ENCODE measurements around the gene ANKRD11.
A peak's percentile ranks its signal among the peaks of the same experiment; 100 is the strongest.

ANKRD11 gene

GRCh38 chr16:89320782-89321501 is 169.4 kb downstream of the ANKRD11 start:
- H3K36me3 ChIP-seq (ENCODE audit: insufficient read depth, low read depth, low read length), result no peaks in the 10 kb centered on the region
- H3K4me1 ChIP-seq (ENCODE audit: insufficient read depth, low read length), result peaks cover 29% of the 10 kb centered on the region
- no peak overlapping the region for H3K4me3 ChIP-seq (ENCODE audit: low read length)
- no peak overlapping the region for H3K27ac ChIP-seq (ENCODE audit: low read length)
- H3K27me3 ChIP-seq (ENCODE audit: insufficient read depth, low read length), result no peaks in the 10 kb centered on the region
- no peak overlapping the region for H3K9ac ChIP-seq (ENCODE audit: low read depth, low read length)
- H3K9me3 ChIP-seq (ENCODE audit: insufficient read depth, low read depth, low read length), result no peaks in the 10 kb centered on the region

GRCh38 chr16:89319886-89320781 is 170.2 kb downstream of the ANKRD11 start:
- Histone ChIP-seq H3K4me3 (ENCODE audit: low read length) (no peak overlapping the region), H3K4me1 (ENCODE audit: insufficient read depth, low read length) (peaks cover 26% of the 10 kb centered on the region)

GRCh38 chr16:89319631-89319885 is 170.8 kb downstream of the ANKRD11 start:
- no peak overlapping the region for H3K4me3 ChIP-seq (ENCODE audit: low read length)
- H3K36me3 ChIP-seq (ENCODE audit: insufficient read depth, low read depth, low read length), result no peaks in the 10 kb centered on the region
- H3K9me3 ChIP-seq (ENCODE audit: insufficient read depth, low read depth, low read length), result no peaks in the 10 kb centered on the region
- H3K4me1 ChIP-seq (ENCODE audit: insufficient read depth, low read length), result peaks cover 26% of the 10 kb centered on the region
- H3K27ac ChIP-seq (ENCODE audit: low read length), result no peak overlapping the region
- H3K27me3 ChIP-seq (ENCODE audit: insufficient read depth, low read length), result no peaks in the 10 kb centered on the region
- no peak overlapping the region for H3K9ac ChIP-seq (ENCODE audit: low read depth, low read length)

More at GRCh38 chr16:89319886-89320781, 170.2 kb downstream of the ANKRD11 start:
- H3K27me3 ChIP-seq (ENCODE audit: insufficient read depth, low read length), result no peaks in the 10 kb centered on the region
- no peak overlapping the region for H3K9ac ChIP-seq (ENCODE audit: low read depth, low read length)
- H3K27ac ChIP-seq (ENCODE audit: low read length), result no peak overlapping the region
- no peaks in the 10 kb centered on the region for H3K36me3 ChIP-seq (ENCODE audit: insufficient read depth, low read depth, low read length)
- H3K9me3 ChIP-seq (ENCODE audit: insufficient read depth, low read depth, low read length), result no peaks in the 10 kb centered on the region

GRCh38 chr16:89318871-89319630 is 171.3 kb downstream of the ANKRD11 start:
- Histone ChIP-seq H3K9me3 (ENCODE audit: insufficient read depth, low read depth, low read length) (no peaks in the 10 kb centered on the region), H3K9ac (ENCODE audit: low read depth, low read length) (no peak overlapping the region), H3K36me3 (ENCODE audit: insufficient read depth, low read depth, low read length) (peaks cover under 1% of the 10 kb centered on the region; the same call in 1 of the 2 replicates), H3K27ac (ENCODE audit: low read length) (no peak overlapping the region), H3K4me1 (ENCODE audit: insufficient read depth, low read length) (peaks cover 26% of the 10 kb centered on the region), H3K4me3 (ENCODE audit: low read length) (no peak overlapping the region), H3K27me3 (ENCODE audit: insufficient read depth, low read length) (no peaks in the 10 kb centered on the region)

DNA sequence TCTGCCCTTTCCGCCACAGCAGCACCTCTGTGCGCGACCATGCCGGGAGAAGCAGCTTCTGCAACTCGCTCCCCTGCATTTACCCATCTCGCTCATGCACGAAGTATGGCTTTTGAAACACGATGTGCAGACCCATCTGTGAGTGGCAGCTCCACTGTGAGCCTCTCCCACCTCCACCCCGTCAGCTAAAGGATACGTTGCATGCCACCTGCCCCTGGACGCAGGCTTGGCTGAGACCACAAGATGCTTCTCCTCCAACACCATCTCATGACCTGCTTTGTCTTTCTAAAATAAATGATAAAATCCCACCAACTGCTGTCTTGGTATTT is 172.0 kb downstream of the ANKRD11 start:
- Histone ChIP-seq H3K36me3 (ENCODE audit: insufficient read depth, low read depth, low read length) (peaks cover 7% of the 10 kb centered on the region), H3K27ac (ENCODE audit: low read length) (no peak overlapping the region), H3K4me1 (ENCODE audit: insufficient read depth, low read length) (peaks cover 26% of the 10 kb centered on the region), H3K4me3 (ENCODE audit: low read length) (no peak overlapping the region), H3K27me3 (ENCODE audit: insufficient read depth, low read length) (no peaks in the 10 kb centered on the region), H3K9me3 (ENCODE audit: insufficient read depth, low read depth, low read length) (no peaks in the 10 kb centered on the region), H3K9ac (ENCODE audit: low read depth, low read length) (no peak overlapping the region)

- H3K36me3 ChIP-seq (ENCODE audit: insufficient read depth, low read depth, low read length), result peaks cover 12% of the 10 kb centered on the region
- H3K27ac ChIP-seq (ENCODE audit: low read length), result no peak overlapping the region
- no peaks in the 10 kb centered on the region for H3K9me3 ChIP-seq (ENCODE audit: insufficient read depth, low read depth, low read length)
- H3K4me3 ChIP-seq (ENCODE audit: low read length), result no peak overlapping the region
- no peaks in the 10 kb centered on the region for H3K27me3 ChIP-seq (ENCODE audit: insufficient read depth, low read length)
- H3K9ac ChIP-seq (ENCODE audit: low read depth, low read length), result no peak overlapping the region
- peaks cover 23% of the 10 kb centered on the region for H3K4me1 ChIP-seq (ENCODE audit: insufficient read depth, low read length)
These were observed 172.5 kb downstream of the ANKRD11 start for GRCh38 chr16:89317729-89318429.

DNA sequence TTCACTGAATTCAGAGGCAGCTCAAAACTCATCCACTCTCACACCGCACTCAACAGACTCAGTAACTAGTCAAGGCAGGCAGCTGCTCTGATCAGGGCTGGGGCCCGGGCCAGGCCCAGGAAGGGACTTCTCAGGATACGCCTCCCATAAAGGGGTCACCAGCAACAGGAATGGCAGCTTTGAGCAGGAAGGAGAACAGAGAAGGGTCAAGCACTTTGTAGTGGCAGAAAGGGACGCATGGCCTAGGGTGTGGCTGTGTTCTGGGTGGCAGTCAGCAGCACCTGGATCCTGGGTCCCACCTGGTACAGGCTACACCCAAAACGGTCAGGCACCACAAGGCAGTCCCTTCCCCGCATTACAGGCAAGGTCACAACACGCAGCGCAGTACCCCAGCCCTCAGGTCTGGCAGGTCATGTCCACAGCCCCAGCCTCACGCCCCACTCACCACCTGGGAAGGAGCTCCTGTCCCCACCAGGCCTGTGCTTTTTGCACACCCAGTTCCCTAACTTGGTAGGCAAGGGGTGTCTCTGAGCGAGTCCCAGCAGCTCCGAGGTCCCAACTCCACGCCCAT is 173.2 kb downstream of the ANKRD11 start:
- Histone ChIP-seq H3K27ac (ENCODE audit: low read length) (no peak overlapping the region), H3K27me3 (ENCODE audit: insufficient read depth, low read length) (no peaks in the 10 kb centered on the region), H3K9ac (ENCODE audit: low read depth, low read length) (peak overlapping the region; percentile 32; the same call in 1 of the 2 replicates), H3K36me3 (ENCODE audit: insufficient read depth, low read depth, low read length) (peaks cover 19% of the 10 kb centered on the region), H3K9me3 (ENCODE audit: insufficient read depth, low read depth, low read length) (no peaks in the 10 kb centered on the region), H3K4me3 (ENCODE audit: low read length) (no peak overlapping the region), H3K4me1 (ENCODE audit: insufficient read depth, low read length) (peaks cover 16% of the 10 kb centered on the region)

- no peaks in the 10 kb centered on the region for H3K9me3 ChIP-seq (ENCODE audit: insufficient read depth, low read depth, low read length)
- no peak overlapping the region for H3K27ac ChIP-seq (ENCODE audit: low read length)
- H3K9ac ChIP-seq (ENCODE audit: low read depth, low read length), result no peak overlapping the region
- no peaks in the 10 kb centered on the region for H3K27me3 ChIP-seq (ENCODE audit: insufficient read depth, low read length)
- no peak overlapping the region for H3K4me3 ChIP-seq (ENCODE audit: low read length)
- H3K36me3 ChIP-seq (ENCODE audit: insufficient read depth, low read depth, low read length), result peaks cover 24% of the 10 kb centered on the region
- H3K4me1 ChIP-seq (ENCODE audit: insufficient read depth, low read length), result peaks cover 12% of the 10 kb centered on the region
These were observed 173.7 kb downstream of the ANKRD11 start for GRCh38 chr16:89316701-89317100.

DNA sequence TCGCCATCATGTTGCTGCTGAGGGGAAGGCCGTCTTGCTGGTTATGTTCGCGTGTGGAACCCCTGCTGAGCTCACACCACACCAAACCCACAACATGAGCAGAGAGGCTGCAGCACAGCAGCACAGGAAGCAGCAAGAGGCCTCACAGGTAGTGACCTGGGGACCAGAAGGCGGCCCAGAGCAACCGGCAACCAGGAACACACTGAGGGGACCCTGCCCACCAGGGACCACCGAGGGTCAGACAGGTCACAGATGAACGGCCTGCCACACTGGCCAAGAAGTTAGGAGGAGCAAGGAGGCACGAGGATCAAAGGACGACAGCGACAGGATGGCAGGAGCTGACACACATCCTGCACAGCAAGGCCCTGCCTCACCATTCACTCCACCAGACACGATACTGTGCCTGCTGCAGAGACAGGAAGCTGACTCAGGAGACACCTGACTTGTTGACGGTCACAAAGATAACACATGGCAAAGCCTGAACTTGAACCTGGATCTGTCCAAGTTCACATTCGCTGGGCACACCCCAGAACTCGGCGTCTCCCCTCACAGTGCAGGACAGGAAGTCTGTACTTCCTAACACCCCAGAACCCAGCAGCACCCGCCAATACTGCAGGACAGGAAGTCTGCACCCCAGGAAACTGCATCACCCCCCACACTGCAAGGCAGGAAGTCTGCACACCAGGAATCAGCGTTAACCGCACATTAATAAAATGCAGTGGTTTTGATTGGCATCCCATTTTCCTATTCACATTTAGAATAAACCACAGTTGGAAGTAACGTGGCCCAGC is 174.4 kb downstream of the ANKRD11 start:
- H3K9me3 ChIP-seq (ENCODE audit: insufficient read depth, low read depth, low read length), result no peaks in the 10 kb centered on the region
- no peak overlapping the region for H3K4me3 ChIP-seq (ENCODE audit: low read length)
- no peaks in the 10 kb centered on the region for H3K27me3 ChIP-seq (ENCODE audit: insufficient read depth, low read length)
- H3K27ac ChIP-seq (ENCODE audit: low read length), result no peak overlapping the region
- H3K36me3 ChIP-seq (ENCODE audit: insufficient read depth, low read depth, low read length), result peaks cover 30% of the 10 kb centered on the region
- H3K4me1 ChIP-seq (ENCODE audit: insufficient read depth, low read length), result peaks cover 8% of the 10 kb centered on the region; the same call in 1 of the 2 replicates
- H3K9ac ChIP-seq (ENCODE audit: low read depth, low read length), result no peak overlapping the region

DNA sequence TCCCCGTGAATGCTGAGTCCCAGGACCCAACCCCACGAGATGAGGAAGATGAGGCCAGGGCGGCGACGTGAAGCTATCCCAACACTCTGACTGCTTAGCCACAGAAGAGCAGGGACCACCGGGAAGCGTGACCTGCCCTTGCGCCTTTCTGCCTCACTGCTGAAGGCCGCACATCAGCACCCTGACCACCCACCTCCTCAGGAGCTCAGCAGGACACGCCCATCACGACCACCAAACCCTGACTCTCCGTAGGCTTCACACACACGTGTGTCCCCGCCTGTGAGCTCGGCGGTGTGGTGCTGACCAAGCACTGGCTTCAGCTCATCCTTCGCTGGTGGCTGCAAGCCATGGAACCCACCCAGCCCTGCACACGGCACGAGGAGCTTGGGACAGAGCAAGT is 175.1 kb downstream of the ANKRD11 start:
- H3K27ac ChIP-seq (ENCODE audit: low read length), result no peak overlapping the region
- H3K9me3 ChIP-seq (ENCODE audit: insufficient read depth, low read depth, low read length), result no peaks in the 10 kb centered on the region
- H3K9ac ChIP-seq (ENCODE audit: low read depth, low read length), result no peak overlapping the region
- H3K4me3 ChIP-seq (ENCODE audit: low read length), result no peak overlapping the region
- peaks cover 35% of the 10 kb centered on the region for H3K36me3 ChIP-seq (ENCODE audit: insufficient read depth, low read depth, low read length)
- no peaks in the 10 kb centered on the region for H3K27me3 ChIP-seq (ENCODE audit: insufficient read depth, low read length)
- peaks cover 8% of the 10 kb centered on the region; the same call in 1 of the 2 replicates for H3K4me1 ChIP-seq (ENCODE audit: insufficient read depth, low read length)
